CD8-positive, alpha-beta memory T cell (primary cell): ENCODE results near the gene RAB26. TPM values are rescaled to one million over a fixed set of nuclear protein-coding genes. Genes with fewer than 3 reads are reported as not detected.
A peak's percentile ranks its signal among the peaks of the same experiment; 100 is the strongest.

Experiments
- CTCF ChIA-PET: fragments of 350-600 bp; sonication (Branson Sonifier 250); formaldehyde crosslinking; loops from one replicate; lab custom pipeline; 2021; ENCODE audit warnings: antibody characterized with exemption; lab: Charles Lee
- POLR2A ChIA-PET: fragments of 350-600 bp; sonication (Branson Sonifier 250); formaldehyde crosslinking; loops from one replicate; lab custom pipeline; 2021; ENCODE audit warnings: antibody characterized with exemption; lab: Charles Lee
- DNase-seq, 5 donors: peaks; one replicate each; pipeline versions ENCODE4 v3.0.0 to v3.0.0-alpha.2; 2020 to 2022; ENCODE audit warnings: mixed read lengths in 1 of 5
- H3K27ac ChIP-seq: one replicate; pipeline ENCODE4 v1.7.0; 2013; ENCODE audit warnings: low read depth, mild to moderate bottlenecking, low read length, moderate library complexity
- H3K27me3 ChIP-seq: 2 replicates; pipeline ENCODE4 v1.7.0; 2013; ENCODE audit warnings: low read length, mild to moderate bottlenecking; ENCODE audit not compliant: insufficient read depth, poor library complexity, severe bottlenecking
- H3K36me3 ChIP-seq: 2 replicates; pipeline ENCODE4 v1.7.0; 2013; ENCODE audit warnings: mild to moderate bottlenecking, low read length, moderate library complexity; ENCODE audit not compliant: insufficient read depth
- H3K4me1 ChIP-seq: 2 replicates; pipeline ENCODE4 v1.7.0; 2013; ENCODE audit warnings: mild to moderate bottlenecking, low read length, moderate library complexity; ENCODE audit not compliant: insufficient read depth
- H3K4me3 ChIP-seq: 2 replicates; pipeline ENCODE4 v1.7.0; 2013; ENCODE audit warnings: mild to moderate bottlenecking, low read length
- H3K9me3 ChIP-seq: 2 replicates; pipeline ENCODE4 v1.7.0; 2013; ENCODE audit warnings: mild to moderate bottlenecking, low read length
- H3K27ac Mint-ChIP-seq, 8 donors: one replicate each; pipeline ENCODE4 v1.8.0; 2020 to 2021; ENCODE audit warnings: mixed read lengths in 8 of 8, mild to moderate bottlenecking in 6 of 8, inconsistent platforms in 3 of 8, moderate library complexity in 3 of 8
- H3K27me3 Mint-ChIP-seq, 2 donors: one replicate each; pipeline ENCODE4 v1.8.0; 2020 to 2021; ENCODE audit warnings: mixed read lengths in 2 of 2, mild to moderate bottlenecking in 1 of 2, moderate library complexity in 1 of 2
- H3K36me3 Mint-ChIP-seq, 3 donors: one replicate each; pipeline ENCODE4 v1.8.0; 2020 to 2021; ENCODE audit warnings: mixed read lengths in 3 of 3, inconsistent platforms in 1 of 3, mild to moderate bottlenecking in 1 of 3
- H3K4me1 Mint-ChIP-seq, 3 donors: one replicate each; pipeline ENCODE4 v1.8.0; 2020 to 2021; ENCODE audit warnings: mixed read lengths in 3 of 3, inconsistent platforms in 1 of 3, mild to moderate bottlenecking in 1 of 3
- H3K4me3 Mint-ChIP-seq, 7 donors: one replicate each; pipeline ENCODE4 v1.8.0; 2020 to 2021; ENCODE audit warnings: mixed read lengths in 7 of 7, mild to moderate bottlenecking in 6 of 7, moderate library complexity in 4 of 7, inconsistent platforms in 2 of 7
- H3K9me3 Mint-ChIP-seq, 5 donors: one replicate each; pipeline ENCODE4 v1.8.0; 2020 to 2022; ENCODE audit warnings: mixed read lengths in 5 of 5, mild to moderate bottlenecking in 3 of 5, moderate library complexity in 2 of 5, inconsistent platforms in 1 of 5
- polyA plus RNA-seq: library from polyadenylated mRNA; unstranded; fragments of 300-500 nt; fragmentation: Illumina TruSeq; gene quantifications from one replicate; pipeline ENCODE4 v1.2.3, GENCODE V29; 2021
- total RNA-seq, 2 experiments: library from RNA; stranded (reverse); gene quantifications; one replicate each; pipeline ENCODE4 v1.2.3, GENCODE V29; 2021

Gene RAB26
- total and polyA plus RNA-seq, 3 experiments from 2014 or later = 0.20 to 0.75 (median 0.55) TPM

DNA sequence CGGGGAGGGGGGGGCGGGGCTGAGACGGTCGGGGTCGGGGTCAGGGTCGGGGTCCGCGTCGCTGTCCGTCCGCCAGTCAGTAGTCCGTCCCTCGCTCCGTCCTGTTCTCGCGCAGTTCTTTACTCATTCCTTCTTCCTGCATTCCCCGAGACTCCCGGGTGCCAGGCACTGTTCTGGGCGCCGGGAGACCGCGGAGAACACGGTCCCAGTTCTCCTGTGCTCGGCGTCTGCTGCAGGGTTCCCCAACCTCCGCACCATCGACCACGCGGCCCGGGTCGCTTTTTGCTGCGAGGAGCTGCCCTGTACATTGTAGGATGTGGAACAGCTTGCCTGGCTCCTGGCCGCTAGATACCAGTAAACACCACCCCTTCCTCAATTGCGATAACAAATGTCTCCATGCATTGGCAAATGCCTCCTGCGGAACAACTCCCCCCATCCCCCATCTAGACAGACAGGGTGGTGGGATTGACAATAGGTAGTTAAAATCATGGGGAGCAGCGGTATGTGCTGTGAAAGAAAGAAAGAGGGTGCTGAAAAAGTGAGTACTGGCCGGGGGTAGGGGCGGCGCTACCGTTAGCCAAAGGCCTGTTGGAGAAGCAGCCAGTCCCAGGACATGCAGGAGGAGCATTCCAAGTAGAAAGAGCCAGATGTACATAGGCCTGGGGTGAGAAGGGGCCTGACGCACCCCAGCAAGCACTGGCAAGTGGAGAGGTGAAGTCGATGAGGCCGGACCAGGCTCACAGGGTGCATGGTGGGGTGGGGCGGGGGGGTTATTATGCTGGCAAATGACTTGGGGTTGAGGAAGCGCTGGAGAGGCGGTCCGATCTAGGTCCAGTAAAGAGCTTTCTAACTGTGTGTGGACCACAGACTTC lies 7.8 kb downstream of the RAB26 start:
- Mint-ChIP-seq H3K27ac (peak overlapping the region; percentile 35 to 96 (median 89)), H3K4me1 (peaks cover 41 to 73% (median 41%) of the 10 kb centered on the region in 3 donors), H3K4me3 (peak overlapping the region; percentile 91 to 94 (median 92)), H3K9me3 (no peaks in the 10 kb centered on the region), H3K36me3 (peaks cover 0 to 20% (median 0%) of the 10 kb centered on the region in 3 donors), H3K27me3 (peaks cover 0 to 7% of the 10 kb centered on the region in 2 donors)
- ChIA-PET CTCF (interaction anchor here (0.9 to 5.4 kb wide), 8 partner anchors 11 to 382 kb away, joined by 3 to 48 read pairs (median 9); partner anchors contain the start of genes ECI1, NTHL1 and TSC2), POLR2A (interaction anchor here (0.6 to 1.9 kb wide), 25 partner anchors 10 to 1520 kb away, joined by 3 to 19 read pairs (median 6); partner anchors contain the start of genes AMDHD2, ECI1, FAHD1 and GFER)
- peak overlapping the region; percentile 83 for H3K4me3 ChIP-seq
- no peak for DNase-seq
- no peaks in the 10 kb centered on the region for H3K27me3 ChIP-seq
- no peaks in the 10 kb centered on the region for H3K9me3 ChIP-seq
- H3K4me1 ChIP-seq = peaks cover 51% of the 10 kb centered on the region
- H3K27ac ChIP-seq = peak overlapping the region; percentile 79
- H3K36me3 ChIP-seq = peaks cover 3% of the 10 kb centered on the region

DNA sequence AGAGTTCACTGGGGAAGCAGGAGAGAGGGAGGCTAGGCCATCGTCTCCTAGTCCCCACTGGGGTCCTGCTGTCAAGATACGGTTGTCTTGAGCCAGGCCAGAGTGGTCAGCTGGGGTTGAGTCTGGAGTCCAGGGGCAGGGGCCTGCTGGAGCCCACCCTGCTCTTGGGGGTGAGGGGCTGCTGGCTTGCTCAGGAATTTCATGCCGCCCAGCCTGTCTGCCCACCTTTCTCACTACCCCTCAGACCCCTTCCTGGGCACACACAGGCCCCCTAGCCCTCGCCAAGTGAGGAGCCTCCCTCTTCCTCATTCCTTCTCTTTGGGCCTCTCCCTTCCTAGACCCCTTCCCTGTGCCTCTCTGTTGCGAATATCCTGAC lies 8.4 kb downstream of the RAB26 start:
- Histone ChIP-seq H3K4me1 (peaks cover 45% of the 10 kb centered on the region), H3K27me3 (no peaks in the 10 kb centered on the region), H3K36me3 (no peaks in the 10 kb centered on the region), H3K4me3 (no peak overlapping the region), H3K9me3 (no peaks in the 10 kb centered on the region), H3K27ac (no peak overlapping the region)
- peak overlapping the region; percentile 35 to 91 (median 72) for H3K27ac Mint-ChIP-seq
- H3K36me3 Mint-ChIP-seq = peaks cover 0 to 15% (median 0%) of the 10 kb centered on the region in 3 donors
- peaks cover 0 to 7% of the 10 kb centered on the region in 2 donors for H3K27me3 Mint-ChIP-seq
- H3K4me3 Mint-ChIP-seq = peak overlapping the region; percentile 91 to 94 (median 92)
- peaks cover 38 to 69% (median 38%) of the 10 kb centered on the region in 3 donors for H3K4me1 Mint-ChIP-seq
- ChIA-PET POLR2A (interaction anchor here (1.1 kb wide), 1 partner anchor 135 kb away, joined by 3 read pairs; no protein-coding TSS in a partner anchor), CTCF (no interaction called here)
- H3K9me3 Mint-ChIP-seq = no peaks in the 10 kb centered on the region
- DNase-seq = no peak

DNA sequence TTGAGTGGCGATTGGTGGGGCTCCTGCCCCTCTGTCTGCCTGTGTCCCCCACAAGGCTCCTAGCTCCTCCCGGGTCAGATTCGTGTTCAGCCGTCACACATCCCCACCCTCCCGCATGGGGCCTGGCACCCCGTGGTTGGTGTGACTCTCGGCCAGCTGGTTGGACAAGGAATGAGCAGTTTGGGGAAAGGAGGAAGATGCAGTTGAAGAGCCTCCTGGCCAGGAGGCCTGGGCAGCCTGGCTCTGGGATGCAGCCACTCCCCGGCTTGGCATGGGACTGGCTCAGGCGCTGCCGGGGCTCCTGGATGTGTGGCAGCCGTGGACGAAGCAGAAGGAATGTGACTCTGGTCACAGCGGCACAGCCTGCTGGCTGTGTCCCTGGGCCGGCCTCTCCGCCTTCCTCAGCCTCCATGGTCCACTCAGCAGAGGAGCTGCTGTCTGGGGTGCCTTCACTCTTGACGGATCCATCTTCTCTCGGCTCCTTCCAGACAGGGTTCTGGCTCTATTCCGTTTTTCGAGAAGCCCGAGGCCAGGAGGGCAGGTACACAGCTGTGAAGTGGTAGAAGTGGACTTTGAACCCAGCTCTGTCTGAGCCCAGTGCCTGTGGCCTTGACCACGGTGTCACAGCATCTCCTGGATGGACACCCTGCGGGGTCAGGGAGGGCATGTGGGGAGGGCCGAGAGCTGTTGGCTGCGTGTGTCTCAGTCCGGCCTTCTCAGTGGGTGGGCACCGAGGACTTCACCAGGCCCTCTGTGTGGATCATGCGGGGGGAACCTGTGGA lies 9.2 kb downstream of the RAB26 start:
- Mint-ChIP-seq H3K27me3 (peaks cover 0 to 7% of the 10 kb centered on the region in 2 donors), H3K36me3 (peaks cover 0 to 14% (median 0%) of the 10 kb centered on the region in 3 donors), H3K9me3 (no peaks in the 10 kb centered on the region), H3K27ac (peak overlapping the region in 3 of 8 donors; percentile 48 to 89 (median 50)), H3K4me3 (peak overlapping the region in 5 of 7 donors; percentile 87 to 93 (median 91)), H3K4me1 (peaks cover 38 to 66% (median 38%) of the 10 kb centered on the region in 3 donors)
- POLR2A ChIA-PET = no interaction called here
- DNase-seq = no peak
- CTCF ChIA-PET = no interaction called here
- Histone ChIP-seq H3K27ac (no peak overlapping the region), H3K9me3 (no peaks in the 10 kb centered on the region), H3K4me1 (peaks cover 37% of the 10 kb centered on the region), H3K36me3 (no peaks in the 10 kb centered on the region), H3K27me3 (no peaks in the 10 kb centered on the region), H3K4me3 (no peak overlapping the region)

DNA sequence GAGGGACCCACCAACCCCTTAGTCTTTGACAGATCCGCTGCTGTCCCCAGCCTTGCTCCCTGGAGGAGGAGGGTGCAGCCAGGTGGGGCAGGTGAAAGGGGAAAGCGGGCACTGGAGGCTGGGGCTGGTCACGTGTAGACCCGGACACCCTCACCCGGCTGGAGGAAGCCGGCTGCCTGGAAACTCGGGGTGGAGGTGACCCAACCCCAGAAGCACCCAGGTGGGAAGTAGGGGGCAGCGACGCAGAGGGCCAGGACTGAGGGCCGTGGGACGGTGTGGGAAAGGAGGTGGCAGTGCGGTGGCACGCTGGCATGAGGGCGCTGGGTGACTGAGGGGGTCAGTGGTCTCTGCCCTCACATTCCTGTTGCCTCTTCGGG lies 9.8 kb downstream of the RAB26 start:
- ChIA-PET CTCF (no interaction called here), POLR2A (interaction anchor here (0.5 kb wide), 1 partner anchor 62 kb away, joined by 4 read pairs; no protein-coding TSS in a partner anchor)
- H3K27me3 ChIP-seq = no peaks in the 10 kb centered on the region
- no peak for DNase-seq
- Mint-ChIP-seq H3K4me3 (peak overlapping the region in 1 of 7 donors; percentile 61), H3K9me3 (no peaks in the 10 kb centered on the region), H3K36me3 (peaks cover 0 to 13% (median 0%) of the 10 kb centered on the region in 3 donors), H3K27me3 (peaks cover 0 to 7% of the 10 kb centered on the region in 2 donors), H3K27ac (peak overlapping the region in 1 of 8 donors; percentile 43), H3K4me1 (peaks cover 36 to 60% (median 39%) of the 10 kb centered on the region in 3 donors)
- H3K9me3 ChIP-seq = no peaks in the 10 kb centered on the region
- H3K27ac ChIP-seq = no peak overlapping the region
- H3K4me3 ChIP-seq = no peak overlapping the region
- H3K4me1 ChIP-seq = peaks cover 31% of the 10 kb centered on the region
- no peaks in the 10 kb centered on the region for H3K36me3 ChIP-seq

DNA sequence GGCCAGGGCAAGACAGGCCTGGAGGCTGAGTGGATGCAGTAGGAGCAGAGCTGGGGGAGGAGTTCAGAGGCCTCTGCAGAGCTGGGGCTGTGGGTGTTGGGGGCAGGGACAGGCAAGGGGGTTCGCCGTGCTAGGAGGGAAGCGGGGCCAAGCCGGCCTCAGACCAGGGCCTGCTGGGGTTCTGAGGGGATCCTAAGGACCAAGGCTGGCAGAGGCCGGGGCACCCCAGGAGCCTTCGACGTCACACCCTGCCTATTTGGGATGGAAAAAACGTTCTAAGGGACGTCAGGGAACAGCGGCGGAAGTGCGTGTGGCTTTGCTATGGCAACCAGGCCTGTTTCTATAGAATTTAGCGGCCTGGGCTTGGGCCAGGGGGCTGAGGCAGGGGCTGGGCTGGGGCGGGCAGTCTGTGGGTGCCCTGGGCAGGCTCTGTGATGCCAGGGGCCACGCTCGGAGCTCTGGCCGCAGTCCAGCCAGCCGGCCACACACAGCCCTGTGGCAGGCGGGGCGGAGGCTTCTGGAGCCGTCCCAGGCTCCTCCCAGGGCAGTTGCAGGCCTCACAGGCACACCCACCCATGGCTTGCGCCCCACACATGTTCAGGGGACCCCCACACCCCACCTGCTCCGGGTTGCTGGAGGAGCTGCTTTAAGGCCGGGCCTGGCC lies 10.9 kb downstream of the RAB26 start:
- POLR2A ChIA-PET = no interaction called here
- no peak overlapping the region for H3K27ac ChIP-seq
- DNase-seq = no peak
- H3K9me3 ChIP-seq = no peaks in the 10 kb centered on the region
- H3K36me3 ChIP-seq = no peaks in the 10 kb centered on the region
- Mint-ChIP-seq H3K4me3 (peak overlapping the region in 1 of 7 donors; percentile 48), H3K36me3 (peaks cover 0 to 10% (median 0%) of the 10 kb centered on the region in 3 donors), H3K27me3 (peaks cover 0 to 7% of the 10 kb centered on the region in 2 donors), H3K4me1 (peaks cover 25 to 50% (median 31%) of the 10 kb centered on the region in 3 donors), H3K27ac (peak overlapping the region in 2 of 8 donors; percentile 23 to 78), H3K9me3 (no peaks in the 10 kb centered on the region)
- H3K4me3 ChIP-seq = no peak overlapping the region
- H3K4me1 ChIP-seq = peaks cover 21% of the 10 kb centered on the region
- no peaks in the 10 kb centered on the region for H3K27me3 ChIP-seq
- CTCF ChIA-PET = no interaction called here

DNA sequence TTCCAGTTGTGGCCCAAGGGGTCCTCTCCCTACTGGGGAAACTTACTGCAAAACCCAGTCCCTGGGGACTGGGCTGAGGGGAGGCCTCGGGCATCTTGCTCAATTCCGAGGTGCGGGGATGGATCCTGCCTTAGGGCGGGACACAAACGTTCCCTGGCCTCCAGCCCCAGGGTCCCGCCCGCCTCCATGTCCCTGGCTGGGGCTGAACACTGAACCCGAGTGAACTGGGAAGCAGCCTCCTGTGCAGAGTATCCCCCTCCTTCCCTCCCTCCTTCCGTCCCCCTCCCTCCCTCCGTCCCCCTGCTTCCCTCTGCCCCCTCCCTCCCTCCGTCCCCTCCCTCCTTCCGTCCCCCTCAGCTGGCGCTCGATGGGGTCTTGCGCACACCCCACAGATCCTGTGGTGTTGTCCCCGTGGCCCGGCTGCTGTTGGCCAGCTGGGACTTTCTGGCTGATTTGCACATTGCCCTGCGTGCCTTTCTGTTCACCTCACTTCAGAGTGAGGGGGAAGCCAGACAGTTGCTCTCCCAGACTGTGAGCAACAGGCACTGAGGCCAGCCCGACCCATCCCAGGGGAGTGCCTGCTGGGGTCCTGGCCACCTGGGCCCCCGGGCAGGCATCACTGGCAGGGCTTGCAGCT lies 12.6 kb downstream of the RAB26 start:
- Histone ChIP-seq H3K4me3 (no peak overlapping the region), H3K36me3 (no peaks in the 10 kb centered on the region), H3K9me3 (no peaks in the 10 kb centered on the region), H3K27ac (no peak overlapping the region), H3K4me1 (peaks cover 15% of the 10 kb centered on the region), H3K27me3 (no peaks in the 10 kb centered on the region)
- POLR2A ChIA-PET = no interaction called here
- CTCF ChIA-PET = no interaction called here
- H3K27me3 Mint-ChIP-seq = no peaks in the 10 kb centered on the region
- peaks cover 14 to 36% (median 20%) of the 10 kb centered on the region in 3 donors for H3K4me1 Mint-ChIP-seq
- no peak for DNase-seq
- H3K4me3 Mint-ChIP-seq = no peak overlapping the region
- H3K27ac Mint-ChIP-seq = peak overlapping the region in 1 of 8 donors; percentile 81
- H3K9me3 Mint-ChIP-seq = no peaks in the 10 kb centered on the region
- peaks cover 0 to 4% (median 0%) of the 10 kb centered on the region in 3 donors for H3K36me3 Mint-ChIP-seq

DNA sequence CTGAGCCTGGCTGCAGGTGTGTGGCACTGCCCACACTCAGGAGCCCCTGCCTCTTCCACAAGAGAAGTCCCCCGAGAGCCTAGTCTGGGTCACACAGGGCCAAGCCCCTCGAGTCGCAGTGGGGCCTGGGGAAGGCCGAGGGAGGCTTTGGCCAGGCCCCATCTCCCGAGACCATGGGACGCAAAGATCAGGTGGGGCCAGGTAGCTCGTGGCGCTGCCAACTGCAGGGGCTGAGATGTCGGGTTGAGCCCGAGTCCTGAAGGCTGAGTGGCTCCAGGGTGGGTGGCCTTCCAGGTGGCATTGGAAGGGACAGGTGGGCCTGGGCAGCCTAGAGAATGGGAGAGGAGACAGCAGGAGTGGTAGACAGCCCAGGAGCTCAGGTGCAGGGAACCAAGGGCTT lies 13.5 kb downstream of the RAB26 start:
- Histone ChIP-seq H3K4me3 (no peak overlapping the region), H3K9me3 (no peaks in the 10 kb centered on the region), H3K36me3 (no peaks in the 10 kb centered on the region), H3K27ac (no peak overlapping the region), H3K27me3 (no peaks in the 10 kb centered on the region), H3K4me1 (peaks cover 11% of the 10 kb centered on the region)
- no peak overlapping the region for H3K27ac Mint-ChIP-seq
- no peaks in the 10 kb centered on the region for H3K27me3 Mint-ChIP-seq
- H3K9me3 Mint-ChIP-seq = no peaks in the 10 kb centered on the region
- H3K4me3 Mint-ChIP-seq = no peak overlapping the region
- DNase-seq = no peak
- ChIA-PET CTCF (interaction anchor here (0.9 kb wide), 1 partner anchor 33 kb away, joined by 3 read pairs; no protein-coding TSS in a partner anchor), POLR2A (interaction anchor here (0.6 kb wide), 1 partner anchor 107 kb away, joined by 4 read pairs; no protein-coding TSS in a partner anchor)
- peaks cover 5 to 27% (median 15%) of the 10 kb centered on the region in 3 donors for H3K4me1 Mint-ChIP-seq
- peaks cover 0 to 9% (median 0%) of the 10 kb centered on the region in 3 donors for H3K36me3 Mint-ChIP-seq
